ENCODE data around the gene NID1.

GRCh38 chr1:236011641-236012040 lies 53.2 kb downstream of the NID1 start:
- TF ChIP-seq CTCF (IDR thresholded peaks at IDR 0.05), result no peak
- TF ChIP-seq POLR2AphosphoS5 (IDR thresholded peaks at IDR 0.05), result no peak
- TF ChIP-seq POLR2A (IDR thresholded peaks at IDR 0.05), result no peak

Data from upper lobe of left lung (tissue), 4 donors.